Mammary epithelial cell (primary cell): Measurements from ENCODE around the gene SCG2.

Experiments
- EZH2 ChIP-seq: IDR thresholded peaks from 2 replicates; pipeline ENCODE4 v1.6.1; 2012; ENCODE audit warnings: low read length, inconsistent platforms, borderline replicate concordance
- TF ChIP-seq, protein P1 (sequence below), 2 donors: IDR thresholded peaks in 1 of 2; conservative IDR thresholded peaks in 1 of 2; 2 replicates each; pipeline ENCODE4 v1.5.1; 2011 to 2012; ENCODE audit warnings: inconsistent platforms in 2 of 2, low read length in 2 of 2, mild to moderate bottlenecking in 2 of 2, control low read depth in 1 of 2, low read depth in 1 of 2; ENCODE audit not compliant: insufficient read depth in 1 of 2; ENCODE audit errors: extremely low read depth in 1 of 2

DNA sequence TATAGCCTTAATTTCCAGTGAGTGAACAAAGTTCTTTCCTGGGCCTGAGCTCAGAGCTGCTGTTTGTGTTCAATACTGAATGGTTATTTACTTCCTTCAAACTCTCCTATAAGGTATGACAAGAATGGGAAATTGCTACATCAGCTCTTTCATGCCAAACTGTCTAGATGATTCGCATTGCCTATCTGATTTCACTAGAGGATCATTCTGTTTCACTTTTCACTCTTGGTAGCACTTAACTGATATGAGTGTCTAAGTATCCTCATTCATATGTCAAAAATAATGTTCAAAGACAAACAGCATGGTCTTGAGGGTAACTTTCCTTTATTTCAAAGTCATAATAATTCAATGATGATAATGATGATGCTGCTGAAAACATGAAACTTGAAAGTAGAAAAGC is 32.9 kb upstream of the SCG2 start:
- TF ChIP-seq, protein P1, sequence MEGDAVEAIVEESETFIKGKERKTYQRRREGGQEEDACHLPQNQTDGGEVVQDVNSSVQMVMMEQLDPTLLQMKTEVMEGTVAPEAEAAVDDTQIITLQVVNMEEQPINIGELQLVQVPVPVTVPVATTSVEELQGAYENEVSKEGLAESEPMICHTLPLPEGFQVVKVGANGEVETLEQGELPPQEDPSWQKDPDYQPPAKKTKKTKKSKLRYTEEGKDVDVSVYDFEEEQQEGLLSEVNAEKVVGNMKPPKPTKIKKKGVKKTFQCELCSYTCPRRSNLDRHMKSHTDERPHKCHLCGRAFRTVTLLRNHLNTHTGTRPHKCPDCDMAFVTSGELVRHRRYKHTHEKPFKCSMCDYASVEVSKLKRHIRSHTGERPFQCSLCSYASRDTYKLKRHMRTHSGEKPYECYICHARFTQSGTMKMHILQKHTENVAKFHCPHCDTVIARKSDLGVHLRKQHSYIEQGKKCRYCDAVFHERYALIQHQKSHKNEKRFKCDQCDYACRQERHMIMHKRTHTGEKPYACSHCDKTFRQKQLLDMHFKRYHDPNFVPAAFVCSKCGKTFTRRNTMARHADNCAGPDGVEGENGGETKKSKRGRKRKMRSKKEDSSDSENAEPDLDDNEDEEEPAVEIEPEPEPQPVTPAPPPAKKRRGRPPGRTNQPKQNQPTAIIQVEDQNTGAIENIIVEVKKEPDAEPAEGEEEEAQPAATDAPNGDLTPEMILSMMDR (conservative IDR thresholded peaks at IDR 0.05 in 1 of 2, IDR thresholded peaks at IDR 0.05 in 1 of 2; ENCODE audit: extremely low read depth in 1 of 2, insufficient read depth in 1 of 2, low read depth in 1 of 2, low read length in 2 of 2): no peak
- no peak for TF ChIP-seq EZH2
